ENCODE results near the gene PLEKHG3. TPM values are rescaled to one million over a fixed set of nuclear protein-coding genes. Genes with fewer than 3 reads are reported as not detected.

PLEKHG3 gene
- total and polyA plus RNA-seq, 10 of the 15 experiments (the other 5 are each of a cell fraction or from before 2014, with no cell fraction given), result 0.03 to 0.73 (median 0.07) TPM; not detected in 5

DNA sequence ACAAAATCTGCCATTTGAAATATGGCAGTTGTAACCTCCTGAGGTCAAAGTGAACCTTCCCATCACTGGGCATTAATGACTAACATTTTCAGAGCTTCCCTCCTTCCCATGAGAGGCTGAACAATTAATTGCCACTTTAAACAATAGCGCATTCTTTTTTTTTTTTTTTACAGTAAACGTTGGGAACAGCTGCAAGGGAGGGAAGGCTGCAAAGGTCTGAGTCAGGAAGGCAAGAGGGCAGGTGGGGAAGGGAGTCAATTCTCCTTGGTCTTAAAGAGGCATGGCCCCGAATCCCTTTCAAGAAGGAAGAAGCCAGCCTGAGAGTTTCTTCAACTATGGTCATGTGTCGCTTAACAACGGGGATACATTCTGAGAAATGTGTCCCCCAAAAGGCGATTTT is 41.0 kb upstream of the PLEKHG3 start:
- in situ Hi-C loops (cut with MboI), result no loop called here
- intact Hi-C loops (cut with micrococcal nuclease; ENCODE audit: unreplicated experiment), result no loop called here

More for the DNA sequence above, 41.0 kb upstream of the PLEKHG3 start:
- no peaks in the 10 kb centered on the region for H4K20me1 ChIP-seq (ENCODE audit: control insufficient read depth, insufficient read depth)
- no peaks in the 10 kb centered on the region; the same call in 2 of the 3 replicates for H3K9me3 ChIP-seq (replicated peaks; ENCODE audit: control insufficient read depth, insufficient read depth, low read length)
- CTCF ChIA-PET, result interaction anchor here (1.1 kb wide), 1 partner anchor 98 kb away, joined by 5 read pairs; no protein-coding TSS in a partner anchor
- no peak overlapping the region for H3K4me3 ChIP-seq
- FAIRE-seq (no peak), DNase-seq (ENCODE audit: low read depth, low spot score) (no peak), ATAC-seq (no peak)
- RAD21 ChIA-PET (ENCODE audit: unreplicated experiment), result interaction anchor here (0.7 to 1.8 kb wide), 2 partner anchors 27 to 101 kb away, joined by 3 read pairs; no protein-coding TSS in a partner anchor
- TF ChIP-seq CHD4 (IDR thresholded peaks at IDR 0.05) (no peak), YBX1 (IDR thresholded peaks at IDR 0.05) (no peak), NFYA (IDR thresholded peaks at IDR 0.05; ENCODE audit: borderline replicate concordance, low read depth, low read length) (no peak), MYC (IDR thresholded peaks at IDR 0.05; ENCODE audit: insufficient read depth, insufficient read length, insufficient replicate concordance, low read length, severe bottlenecking) (no peak), RUNX3 (IDR thresholded peaks at IDR 0.05; ENCODE audit: low read length) (no peak), NR2C1 (IDR thresholded peaks at IDR 0.05) (no peak), LARP7 (IDR thresholded peaks at IDR 0.05) (no peak), BRCA1 (IDR thresholded peaks at IDR 0.05; ENCODE audit: low read depth, low read length) (no peak), DPF2 (IDR thresholded peaks at IDR 0.05) (no peak)
- TF ChIP-seq, protein P1, sequence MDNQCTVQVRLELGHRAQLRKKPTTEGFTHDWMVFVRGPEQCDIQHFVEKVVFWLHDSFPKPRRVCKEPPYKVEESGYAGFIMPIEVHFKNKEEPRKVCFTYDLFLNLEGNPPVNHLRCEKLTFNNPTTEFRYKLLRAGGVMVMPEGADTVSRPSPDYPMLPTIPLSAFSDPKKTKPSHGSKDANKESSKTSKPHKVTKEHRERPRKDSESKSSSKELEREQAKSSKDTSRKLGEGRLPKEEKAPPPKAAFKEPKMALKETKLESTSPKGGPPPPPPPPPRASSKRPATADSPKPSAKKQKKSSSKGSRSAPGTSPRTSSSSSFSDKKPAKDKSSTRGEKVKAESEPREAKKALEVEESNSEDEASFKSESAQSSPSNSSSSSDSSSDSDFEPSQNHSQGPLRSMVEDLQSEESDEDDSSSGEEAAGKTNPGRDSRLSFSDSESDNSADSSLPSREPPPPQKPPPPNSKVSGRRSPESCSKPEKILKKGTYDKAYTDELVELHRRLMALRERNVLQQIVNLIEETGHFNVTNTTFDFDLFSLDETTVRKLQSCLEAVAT (IDR thresholded peaks at IDR 0.05), result no peak
- TF ChIP-seq, protein P2, sequence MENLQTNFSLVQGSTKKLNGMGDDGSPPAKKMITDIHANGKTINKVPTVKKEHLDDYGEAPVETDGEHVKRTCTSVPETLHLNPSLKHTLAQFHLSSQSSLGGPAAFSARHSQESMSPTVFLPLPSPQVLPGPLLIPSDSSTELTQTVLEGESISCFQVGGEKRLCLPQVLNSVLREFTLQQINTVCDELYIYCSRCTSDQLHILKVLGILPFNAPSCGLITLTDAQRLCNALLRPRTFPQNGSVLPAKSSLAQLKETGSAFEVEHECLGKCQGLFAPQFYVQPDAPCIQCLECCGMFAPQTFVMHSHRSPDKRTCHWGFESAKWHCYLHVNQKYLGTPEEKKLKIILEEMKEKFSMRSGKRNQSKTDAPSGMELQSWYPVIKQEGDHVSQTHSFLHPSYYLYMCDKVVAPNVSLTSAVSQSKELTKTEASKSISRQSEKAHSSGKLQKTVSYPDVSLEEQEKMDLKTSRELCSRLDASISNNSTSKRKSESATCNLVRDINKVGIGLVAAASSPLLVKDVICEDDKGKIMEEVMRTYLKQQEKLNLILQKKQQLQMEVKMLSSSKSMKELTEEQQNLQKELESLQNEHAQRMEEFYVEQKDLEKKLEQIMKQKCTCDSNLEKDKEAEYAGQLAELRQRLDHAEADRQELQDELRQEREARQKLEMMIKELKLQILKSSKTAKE (IDR thresholded peaks at IDR 0.05; ENCODE audit: low read depth, poor library complexity, severe bottlenecking), result no peak
- TF ChIP-seq, protein P3, sequence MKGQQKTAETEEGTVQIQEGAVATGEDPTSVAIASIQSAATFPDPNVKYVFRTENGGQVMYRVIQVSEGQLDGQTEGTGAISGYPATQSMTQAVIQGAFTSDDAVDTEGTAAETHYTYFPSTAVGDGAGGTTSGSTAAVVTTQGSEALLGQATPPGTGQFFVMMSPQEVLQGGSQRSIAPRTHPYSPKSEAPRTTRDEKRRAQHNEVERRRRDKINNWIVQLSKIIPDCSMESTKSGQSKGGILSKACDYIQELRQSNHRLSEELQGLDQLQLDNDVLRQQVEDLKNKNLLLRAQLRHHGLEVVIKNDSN (IDR thresholded peaks at IDR 0.05; ENCODE audit: borderline replicate concordance, extremely low read length, insufficient read depth, low read depth, low read length), result no peak
- H3K9ac ChIP-seq (ENCODE audit: control insufficient read depth, insufficient read depth, low read length), result no peak overlapping the region
- no peaks in the 10 kb centered on the region for H3K27me3 ChIP-seq (replicated peaks in 1 of 2; ENCODE audit: control insufficient read depth in 2 of 2, insufficient read depth in 2 of 2, low read length in 1 of 2)
- H2AFZ ChIP-seq (ENCODE audit: control insufficient read depth, low read depth, low read length), result no peak overlapping the region
- H3K27ac ChIP-seq (ENCODE audit: control insufficient read depth, insufficient read depth), result no peak overlapping the region
- SMC1A ChIA-PET (ENCODE audit: uncharacterized antibody, unreplicated experiment), result interaction anchor here (0.6 to 1.6 kb wide), 2 partner anchors 102 to 317 kb away, joined by 3 to 4 read pairs; no protein-coding TSS in a partner anchor
- H3K36me3 ChIP-seq (ENCODE audit: control insufficient read depth in 2 of 2, insufficient read depth in 2 of 2, low read length in 1 of 2), result no peaks in the 10 kb centered on the region
- no peak overlapping the region for H3K4me2 ChIP-seq (ENCODE audit: control insufficient read depth, insufficient read depth)
- H3K79me2 ChIP-seq (ENCODE audit: control insufficient read depth, insufficient read depth, low read length), result no peaks in the 10 kb centered on the region
- POLR2A ChIA-PET, result no interaction called here
- H3K4me1 ChIP-seq (ENCODE audit: control insufficient read depth, insufficient read depth, low read length), result no peaks in the 10 kb centered on the region; the same call in 1 of the 2 replicates
- BruUV-seq (replicated peaks), result no TSS peak
- 70% methylated on average over 5 of the region's 6 CpGs for WGBS (ENCODE audit: insufficient coverage, insufficient replicate concordance, low lambda C conversion rate, missing lambda C conversion rate)
